ENCODE results near the gene PTPRD. TPM values are rescaled to one million over a fixed set of nuclear protein-coding genes. Genes with fewer than 3 reads are reported as not detected.

The PTPRD gene
- total and polyA plus RNA-seq, 10 donors: 0.08 to 11.7 (median 2.9) TPM

GRCh38 chr9:10230512-10230911, 382.3 kb downstream of the PTPRD start:
- no peak for TF ChIP-seq CTCF (IDR thresholded peaks at IDR 0.05 in 8 of 11, conservative IDR thresholded peaks at IDR 0.05 in 3 of 11)
- Histone ChIP-seq H3K9me3 (no peaks in the 10 kb centered on the region), H3K4me1 (no peaks in the 10 kb centered on the region), H3K27me3 (replicated peaks in 1 of 7) (no peaks in the 10 kb centered on the region), H3K27ac (no peak overlapping the region), H3K36me3 (no peaks in the 10 kb centered on the region), H3K4me3 (no peak overlapping the region)
- WGBS, 5 donors: 54 to 89% (median 83%) methylated on average over 2 of the region's 2 CpGs
- DNase-seq: no peak
- intact Hi-C loops (cut with DNase I; ENCODE audit: low total_unique reads): no loop called here

- 40 to 56% (median 42%) methylated on average over 1 of the region's 1 CpG for WGBS, 5 donors
- intact Hi-C loops (cut with DNase I; ENCODE audit: low total_unique reads): no loop called here
- no peaks in the 10 kb centered on the region for H3K4me1 ChIP-seq
- no peaks in the 10 kb centered on the region for H3K9me3 ChIP-seq
- no peak for TF ChIP-seq POLR2A (IDR thresholded peaks at IDR 0.05)
- no peak for TF ChIP-seq POLR2AphosphoS5 (IDR thresholded peaks at IDR 0.05)
- no peak for TF ChIP-seq CTCF (IDR thresholded peaks at IDR 0.05 in 8 of 11, conservative IDR thresholded peaks at IDR 0.05 in 3 of 11)
- no peak overlapping the region for H3K27ac ChIP-seq
- no peak for DNase-seq
- no peaks in the 10 kb centered on the region for H3K36me3 ChIP-seq
- no peaks in the 10 kb centered on the region for H3K27me3 ChIP-seq (replicated peaks in 1 of 7)
- H3K4me3 ChIP-seq: no peak overlapping the region
Measured at GRCh38 chr9:10228082-10228481, 384.7 kb downstream of the PTPRD start.

- TF ChIP-seq POLR2AphosphoS5 (IDR thresholded peaks at IDR 0.05): no peak
- no peak for TF ChIP-seq CTCF (IDR thresholded peaks at IDR 0.05 in 8 of 11, conservative IDR thresholded peaks at IDR 0.05 in 3 of 11)
- no peak for TF ChIP-seq POLR2A (IDR thresholded peaks at IDR 0.05)
- H3K27me3 ChIP-seq (replicated peaks in 1 of 7): no peaks in the 10 kb centered on the region
- no peak for DNase-seq
- 71 to 82% (median 75%) methylated on average over 4 of the region's 4 CpGs for WGBS, 5 donors
- H3K27ac ChIP-seq: no peak overlapping the region
- no peak overlapping the region for H3K4me3 ChIP-seq
- intact Hi-C loops (cut with DNase I; ENCODE audit: low total_unique reads): no loop called here
- H3K4me1 ChIP-seq: no peaks in the 10 kb centered on the region
- H3K9me3 ChIP-seq: no peaks in the 10 kb centered on the region
- H3K36me3 ChIP-seq: no peaks in the 10 kb centered on the region
Measured at GRCh38 chr9:10226996-10227395, 385.8 kb downstream of the PTPRD start.

GRCh38 chr9:10212702-10213101, 400.1 kb downstream of the PTPRD start:
- 58 to 70% (median 60%) methylated on average over 3 of the region's 3 CpGs for WGBS, 5 donors

More at GRCh38 chr9:10212702-10213101, 400.1 kb downstream of the PTPRD start:
- no peaks in the 10 kb centered on the region for H3K36me3 ChIP-seq
- intact Hi-C loops (cut with DNase I; ENCODE audit: low total_unique reads): no loop called here
- H3K27ac ChIP-seq: no peak overlapping the region
- no peak overlapping the region for H3K4me3 ChIP-seq
- H3K9me3 ChIP-seq: no peaks in the 10 kb centered on the region
- H3K27me3 ChIP-seq (replicated peaks in 1 of 7): no peaks in the 10 kb centered on the region
- TF ChIP-seq POLR2A (IDR thresholded peaks at IDR 0.05): no peak
- no peak for TF ChIP-seq POLR2AphosphoS5 (IDR thresholded peaks at IDR 0.05)
- TF ChIP-seq CTCF (IDR thresholded peaks at IDR 0.05 in 8 of 11, conservative IDR thresholded peaks at IDR 0.05 in 3 of 11): no peak
- H3K4me1 ChIP-seq: no peaks in the 10 kb centered on the region
- DNase-seq: no peak
